Hindlimb muscle (tissue), 1 donor: ENCODE measurements around the gene LRP1. TPM values are rescaled to one million over a fixed set of nuclear protein-coding genes. Genes with fewer than 3 reads are reported as not detected.

Source experiments
- DNase-seq: peaks from one replicate; pipeline ENCODE4 v3.0.0-alpha.2; 2013
- polyA plus RNA-seq: library from polyadenylated mRNA; unstranded; fragments of 120-200 nt; gene quantifications from one replicate; pipeline ENCODE4 v1.2.1, GENCODE V29; 2013; ENCODE audit not compliant: insufficient read length

LRP1 gene
- polyA plus RNA-seq, 1 donor: 130 TPM

GRCh38 chr12:57262126-57262822 lies 134.0 kb downstream of the LRP1 start:
- DNase-seq: no peak

Other genes starting within 250 kb of the LRP1 start
- 0.36 TPM for gene SDR9C7, start 194.1 kb upstream of the LRP1 start, polyA plus RNA-seq
- 0.57 TPM for gene RDH16, start 170.9 kb upstream of the LRP1 start, polyA plus RNA-seq
- gene ZBTB39, start 121.9 kb upstream of the LRP1 start, polyA plus RNA-seq: 4.6 TPM
- not detected for gene TAC3, start 112.0 kb upstream of the LRP1 start, polyA plus RNA-seq
- 0.57 TPM for gene MYO1A, start 78.4 kb upstream of the LRP1 start, polyA plus RNA-seq
- gene NEMP1, start 49.7 kb upstream of the LRP1 start, polyA plus RNA-seq: 17.9 TPM
- 37.2 TPM for gene NAB2, start 39.4 kb upstream of the LRP1 start, polyA plus RNA-seq
- gene STAT6, start 17.1 kb upstream of the LRP1 start, polyA plus RNA-seq: 43.1 TPM
- gene LRP1-AS, start 19.1 kb downstream of the LRP1 start, polyA plus RNA-seq: 0.45 TPM
- gene NXPH4, start 88.3 kb downstream of the LRP1 start, polyA plus RNA-seq: 2.7 TPM
- 65.1 TPM for gene SHMT2, start 101.2 kb downstream of the LRP1 start, polyA plus RNA-seq
- gene STAC3, start 122.7 kb downstream of the LRP1 start, polyA plus RNA-seq: 476 TPM